Body of pancreas (tissue), 4 donors: ENCODE measurements around the gene DLGAP1. TPM values are rescaled to one million over a fixed set of nuclear protein-coding genes. Genes with fewer than 3 reads are reported as not detected.

Source experiments
- ATAC-seq: fragments of 150-250 bp; one replicate; pipeline ENCODE4 v1.9.1; 2016
- DNase-seq, 4 donors: peaks; one replicate each; pipeline ENCODE4 v3.0.0-alpha.2; 2019
- H3K27ac ChIP-seq, 4 donors: fragments of 200-600 bp; sonication (generic); 1 replicate in 3 of 4; 2 replicates in 1 of 4; pipeline versions ENCODE4 v1.5.1 to v1.6.1; 2016 to 2019; ENCODE audit warnings: mild to moderate bottlenecking in 1 of 4, mixed read lengths in 1 of 4, moderate library complexity in 1 of 4
- H3K27me3 ChIP-seq, 2 donors: fragments of 200-600 bp; sonication (generic); one replicate each; pipeline ENCODE4 v1.6.0; 2016; ENCODE audit warnings: mild to moderate bottlenecking in 1 of 2
- H3K36me3 ChIP-seq, 2 donors: fragments of 200-600 bp; sonication (generic); replicated peaks in 1 of 2; 2 replicates each; pipeline ENCODE4 v1.5.1; 2016; ENCODE audit warnings: low read depth in 2 of 2; ENCODE audit not compliant: insufficient read depth in 1 of 2
- H3K4me1 ChIP-seq: fragments of 200-600 bp; sonication (generic); one replicate; pipeline ENCODE4 v1.6.0; 2016
- H3K4me3 ChIP-seq, 2 donors: fragments of 200-600 bp; sonication (generic); 1 replicate in 1 of 2; 2 replicates in 1 of 2; pipeline ENCODE4 v1.5.1; 2016 to 2019
- H3K9me3 ChIP-seq, 3 donors: fragments of 200-600 bp; sonication (generic); 1 replicate in 2 of 3; 2 replicates in 1 of 3; pipeline ENCODE4 v1.5.1; 2016
- CTCF ChIP-seq, 7 experiments: fragments of 450-650 bp in 4 of 7; fragments of 200-600 bp in 3 of 7; sonication (generic) in 3 of 7; IDR thresholded peaks; one replicate each; pipeline ENCODE4 v1.5.1; 2016 to 2019; ENCODE audit warnings: antibody characterized with exemption in 7 of 7
- POLR2A ChIP-seq, 3 donors: fragments of 450-650 bp; IDR thresholded peaks; one replicate each; pipeline ENCODE4 v1.6.1; 2016; ENCODE audit warnings: antibody characterized with exemption in 3 of 3, mild to moderate bottlenecking in 2 of 3
- WGBS, 2 donors: methylation state at CpG; one replicate each; pipeline ENCODE4 v1.1.5; 2017; 5-methylcytosine and 5-hydroxymethylcytosine counted together
- intact Hi-C: fragments of 100-400 bp; cut with DNase I; formaldehyde crosslinking; loops from one replicate; pipeline ENCODE4 v1.15.1; 2023
- total RNA-seq, 2 donors: library from RNA; depleted of rRNA; stranded (reverse); fragments of >200 nt; gene quantifications; one replicate each; pipeline ENCODE4 v1.1.0, GENCODE V29; 2016

DLGAP1 gene
- total RNA-seq, 2 donors from 2014 or later = 0.52 to 7.9 TPM

- TF ChIP-seq CTCF (IDR thresholded peaks at IDR 0.05) (no peak), POLR2A (IDR thresholded peaks at IDR 0.05) (no peak)
- no peaks in the 10 kb centered on the region for H3K36me3 ChIP-seq
- H3K9me3 ChIP-seq = no peaks in the 10 kb centered on the region
- H3K4me3 ChIP-seq = no peak overlapping the region
- ATAC-seq (no peak), DNase-seq (no peak)
- WGBS, 2 donors = 82 to 87% methylated on average over 5 of the region's 5 CpGs
- H3K4me1 ChIP-seq = no peaks in the 10 kb centered on the region
- no peaks in the 10 kb centered on the region for H3K27me3 ChIP-seq
- no peak overlapping the region for H3K27ac ChIP-seq
- intact Hi-C loops = no loop called here
These were observed 312.2 kb downstream of the DLGAP1 start for GRCh38 chr18:4142876-4143275.

GRCh38 chr18:4134700-4135099 is 320.4 kb downstream of the DLGAP1 start:
- DNase-seq (no peak), ATAC-seq (no peak)
- no peak overlapping the region for H3K4me3 ChIP-seq
- no peaks in the 10 kb centered on the region for H3K36me3 ChIP-seq
- intact Hi-C loops = no loop called here
- H3K27ac ChIP-seq = no peak overlapping the region
- H3K27me3 ChIP-seq = no peaks in the 10 kb centered on the region
- no peak for TF ChIP-seq CTCF (IDR thresholded peaks at IDR 0.05)
- no peak for TF ChIP-seq POLR2A (IDR thresholded peaks at IDR 0.05)
- WGBS, 2 donors = 72 to 76% methylated on average over 6 of the region's 6 CpGs
- H3K4me1 ChIP-seq = no peaks in the 10 kb centered on the region
- H3K9me3 ChIP-seq = no peaks in the 10 kb centered on the region

GRCh38 chr18:4130734-4131719 is 324.1 kb downstream of the DLGAP1 start:
- ATAC-seq (no peak), DNase-seq (no peak)
- 37 to 41% methylated on average over 12 of the region's 12 CpGs for WGBS, 2 donors
- no peaks in the 10 kb centered on the region for H3K4me1 ChIP-seq
- no peaks in the 10 kb centered on the region for H3K36me3 ChIP-seq
- intact Hi-C loops = no loop called here
- no peaks in the 10 kb centered on the region for H3K27me3 ChIP-seq
- H3K4me3 ChIP-seq = no peak overlapping the region
- no peaks in the 10 kb centered on the region for H3K9me3 ChIP-seq
- no peak overlapping the region for H3K27ac ChIP-seq
- TF ChIP-seq POLR2A (IDR thresholded peaks at IDR 0.05) = no peak
- TF ChIP-seq CTCF (IDR thresholded peaks at IDR 0.05) = no peak

- 71 to 81% methylated on average over 1 of the region's 1 CpG for WGBS, 2 donors
- ATAC-seq (no peak), DNase-seq (no peak)
- no peaks in the 10 kb centered on the region for H3K4me1 ChIP-seq
- no peaks in the 10 kb centered on the region for H3K9me3 ChIP-seq
- no peaks in the 10 kb centered on the region for H3K27me3 ChIP-seq
- TF ChIP-seq POLR2A (IDR thresholded peaks at IDR 0.05) = no peak
- no peak for TF ChIP-seq CTCF (IDR thresholded peaks at IDR 0.05)
- no peak overlapping the region for H3K27ac ChIP-seq
- no peaks in the 10 kb centered on the region for H3K36me3 ChIP-seq
- intact Hi-C loops = no loop called here
- H3K4me3 ChIP-seq = no peak overlapping the region
These were observed 328.2 kb downstream of the DLGAP1 start for GRCh38 chr18:4126939-4127338.
